ENCODE measurements around the gene CTRB1. TPM values are rescaled to one million over a fixed set of nuclear protein-coding genes. Genes with fewer than 3 reads are reported as not detected.
A peak's percentile ranks its signal among the peaks of the same experiment; 100 is the strongest.

Gene CTRB1
- total and polyA plus RNA-seq, 10 donors, result 0.59 to 25.2 (median 2.5) TPM; not detected in 2

GRCh38 chr16:75224306-75225082 is 5.7 kb downstream of the CTRB1 start:
- WGBS, 5 donors, result 71 to 79% (median 73%) methylated on average over 14 to 20 of the region's 20 CpGs
- peaks cover 0 to 47% (median 9%) of the 10 kb centered on the region in 6 donors for H3K4me1 ChIP-seq
- TF ChIP-seq, protein P1, sequence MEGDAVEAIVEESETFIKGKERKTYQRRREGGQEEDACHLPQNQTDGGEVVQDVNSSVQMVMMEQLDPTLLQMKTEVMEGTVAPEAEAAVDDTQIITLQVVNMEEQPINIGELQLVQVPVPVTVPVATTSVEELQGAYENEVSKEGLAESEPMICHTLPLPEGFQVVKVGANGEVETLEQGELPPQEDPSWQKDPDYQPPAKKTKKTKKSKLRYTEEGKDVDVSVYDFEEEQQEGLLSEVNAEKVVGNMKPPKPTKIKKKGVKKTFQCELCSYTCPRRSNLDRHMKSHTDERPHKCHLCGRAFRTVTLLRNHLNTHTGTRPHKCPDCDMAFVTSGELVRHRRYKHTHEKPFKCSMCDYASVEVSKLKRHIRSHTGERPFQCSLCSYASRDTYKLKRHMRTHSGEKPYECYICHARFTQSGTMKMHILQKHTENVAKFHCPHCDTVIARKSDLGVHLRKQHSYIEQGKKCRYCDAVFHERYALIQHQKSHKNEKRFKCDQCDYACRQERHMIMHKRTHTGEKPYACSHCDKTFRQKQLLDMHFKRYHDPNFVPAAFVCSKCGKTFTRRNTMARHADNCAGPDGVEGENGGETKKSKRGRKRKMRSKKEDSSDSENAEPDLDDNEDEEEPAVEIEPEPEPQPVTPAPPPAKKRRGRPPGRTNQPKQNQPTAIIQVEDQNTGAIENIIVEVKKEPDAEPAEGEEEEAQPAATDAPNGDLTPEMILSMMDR (IDR thresholded peaks at IDR 0.05 in 8 of 11, conservative IDR thresholded peaks at IDR 0.05 in 3 of 11), result peak in 1 of 11 experiments; percentile 14
- TF ChIP-seq POLR2A (IDR thresholded peaks at IDR 0.05) (no peak), POLR2AphosphoS5 (IDR thresholded peaks at IDR 0.05) (peak in 1 of 3 donors; percentile 58)
- peak; percentile 72 for DNase-seq
- no peak overlapping the region for H3K4me3 ChIP-seq
- no peaks in the 10 kb centered on the region for H3K9me3 ChIP-seq
- H3K36me3 ChIP-seq, result peaks cover 0 to 24% (median 12%) of the 10 kb centered on the region in 6 donors
- intact Hi-C loops (cut with DNase I; ENCODE audit: low total_unique reads), result loop anchor here (2.0 kb wide), 1 partner anchor 18 kb away; the partner anchor contains the start of gene CTRB2
- H3K27me3 ChIP-seq (replicated peaks in 1 of 7), result peaks cover 0 to 52% (median 0%) of the 10 kb centered on the region in 7 donors
- no peak overlapping the region for H3K27ac ChIP-seq

- TF ChIP-seq POLR2AphosphoS5 (IDR thresholded peaks at IDR 0.05), result peak; percentile 13 to 58 (median 40)
- TF ChIP-seq, protein P1 (IDR thresholded peaks at IDR 0.05 in 8 of 11, conservative IDR thresholded peaks at IDR 0.05 in 3 of 11), result no peak
- intact Hi-C loops (cut with DNase I; ENCODE audit: low total_unique reads), result loop anchor here (2.0 kb wide), 1 partner anchor 18 kb away; the partner anchor contains the start of gene CTRB2
- peaks cover 0 to 47% (median 5%) of the 10 kb centered on the region in 6 donors for H3K4me1 ChIP-seq
- H3K27ac ChIP-seq, result no peak overlapping the region
- H3K4me3 ChIP-seq, result no peak overlapping the region
- no peak for DNase-seq
- 60 to 73% (median 68%) methylated on average over 9 to 12 of the region's 12 CpGs for WGBS, 5 donors
- H3K9me3 ChIP-seq, result no peaks in the 10 kb centered on the region
- H3K36me3 ChIP-seq, result peaks cover 0 to 30% (median 14%) of the 10 kb centered on the region in 6 donors
- peaks cover 0 to 57% (median 0%) of the 10 kb centered on the region in 7 donors for H3K27me3 ChIP-seq (replicated peaks in 1 of 7)
Measured at GRCh38 chr16:75225092-75225491, 6.3 kb downstream of the CTRB1 start.

DNA sequence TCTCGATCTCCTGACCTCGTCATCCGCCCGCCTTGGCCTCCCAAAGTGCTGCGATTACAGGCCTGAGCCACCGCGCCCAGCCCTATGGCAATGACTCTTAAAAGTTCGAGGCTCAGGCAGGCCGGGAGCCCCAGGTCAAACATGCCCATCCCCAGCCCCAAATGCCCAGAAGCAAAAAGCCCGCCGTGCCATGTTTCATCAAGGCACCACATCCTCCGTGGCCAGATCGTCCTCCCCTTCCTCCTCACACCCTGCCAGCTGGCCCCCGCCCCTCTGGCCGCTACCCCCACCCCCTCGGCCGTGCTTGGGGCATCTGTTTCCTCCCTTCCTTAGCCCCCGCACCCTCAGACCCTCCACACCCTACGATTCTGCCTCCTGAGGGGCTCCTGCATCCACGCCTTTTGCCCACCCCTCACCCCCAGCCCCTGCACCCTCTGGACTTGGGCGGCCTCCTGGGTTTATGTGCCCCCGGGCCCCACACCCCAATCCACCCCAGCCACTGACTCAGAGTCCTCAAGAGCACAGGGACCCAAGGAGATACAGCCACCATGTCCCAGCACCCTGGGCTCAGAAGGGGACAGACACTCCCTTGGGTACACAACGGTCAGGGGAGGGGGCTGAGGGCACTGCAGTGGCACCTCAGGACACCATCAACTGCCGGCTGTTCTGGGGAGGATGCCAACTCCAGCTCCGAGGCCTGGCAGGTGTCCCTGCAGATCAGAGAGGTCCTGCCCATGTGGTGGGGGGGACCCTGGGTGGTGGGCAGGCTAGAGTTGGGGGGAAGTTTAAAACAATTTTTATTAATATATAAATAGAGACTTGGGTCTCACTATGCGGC is 7.1 kb downstream of the CTRB1 start:
- H3K4me1 ChIP-seq, result peaks cover 0 to 53% (median 8%) of the 10 kb centered on the region in 6 donors
- peak; percentile 64 for DNase-seq
- intact Hi-C loops (cut with DNase I; ENCODE audit: low total_unique reads), result loop anchor here (2.0 kb wide), 1 partner anchor 19 kb away; the partner anchor contains the start of gene CTRB2
- 60 to 72% (median 64%) methylated on average over 22 to 26 of the region's 26 CpGs for WGBS, 5 donors
- TF ChIP-seq POLR2AphosphoS5 (IDR thresholded peaks at IDR 0.05), result no peak
- TF ChIP-seq POLR2A (IDR thresholded peaks at IDR 0.05), result no peak
- TF ChIP-seq, protein P1 (IDR thresholded peaks at IDR 0.05 in 8 of 11, conservative IDR thresholded peaks at IDR 0.05 in 3 of 11), result no peak
- peaks cover 0 to 65% (median 0%) of the 10 kb centered on the region in 7 donors for H3K27me3 ChIP-seq (replicated peaks in 1 of 7)
- H3K4me3 ChIP-seq, result no peak overlapping the region
- no peaks in the 10 kb centered on the region for H3K9me3 ChIP-seq
- H3K27ac ChIP-seq, result no peak overlapping the region
- peaks cover 0 to 30% (median 14%) of the 10 kb centered on the region in 6 donors for H3K36me3 ChIP-seq
